GM21526 (cell line): Measurements from ENCODE around the gene SPTB.

Source experiments
- ATAC-seq: cut with Tn5 transposase; IDR thresholded peaks from one replicate; pipeline ENCODE4 v1.9.1; 2021; ENCODE audit warnings: moderate library complexity; ENCODE audit not compliant: unreplicated experiment, low FRiP score

Gene SPTB

DNA sequence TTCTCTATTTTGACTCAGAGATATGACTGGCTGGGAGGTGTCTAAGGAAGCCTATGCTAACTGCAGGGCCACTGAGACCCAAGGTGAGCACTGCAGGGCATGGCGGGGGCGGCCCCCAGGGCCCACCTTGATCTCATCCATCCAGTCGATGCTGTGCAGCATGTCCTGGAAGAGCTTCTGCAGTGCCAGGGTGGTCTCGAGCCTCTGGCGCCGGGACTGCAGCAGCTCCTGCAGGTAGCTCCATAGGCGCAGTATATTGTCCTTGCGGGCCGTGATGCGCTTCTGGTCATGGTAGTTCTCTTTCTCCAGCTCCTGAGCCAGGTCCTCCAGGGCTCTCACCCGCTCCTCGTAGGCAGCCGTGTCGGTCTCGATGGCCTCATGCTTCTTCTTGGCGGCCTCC lies 84.5 kb downstream of the SPTB start:
- no peak for ATAC-seq

DNA sequence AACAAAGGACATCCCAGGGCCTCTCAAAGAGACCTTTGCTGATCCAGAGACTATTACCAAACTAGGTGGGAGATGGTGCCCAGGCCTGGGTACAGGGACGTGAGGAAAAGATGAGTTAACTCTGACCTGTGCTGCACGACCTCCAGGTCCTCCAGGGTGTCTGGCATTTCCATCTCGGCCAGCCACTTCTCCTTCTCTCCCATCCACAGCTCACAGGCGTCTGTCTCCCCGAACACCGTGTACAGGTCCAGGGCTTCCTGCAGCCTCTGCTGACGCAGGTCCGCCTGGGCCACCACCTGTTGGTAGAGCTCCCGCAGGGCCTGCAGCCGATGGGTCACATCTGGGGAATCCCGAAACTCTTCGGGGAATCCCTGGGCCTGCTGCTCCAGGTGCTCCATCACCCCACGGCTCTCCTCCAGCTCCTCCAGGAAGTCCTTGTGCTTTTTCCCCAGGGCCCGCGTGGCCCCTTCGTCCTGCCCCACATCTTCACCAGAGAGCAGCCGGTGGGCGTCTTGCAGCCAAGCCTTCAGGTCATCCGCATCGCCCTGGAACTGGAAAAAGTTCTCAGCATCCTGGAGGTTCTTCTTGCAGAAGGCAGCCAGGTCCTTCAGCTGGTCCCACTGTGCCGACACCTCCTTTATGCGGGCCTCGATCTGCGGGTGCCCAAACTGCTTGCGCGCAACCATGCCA lies 86.7 kb downstream of the SPTB start:
- no peak for ATAC-seq

DNA sequence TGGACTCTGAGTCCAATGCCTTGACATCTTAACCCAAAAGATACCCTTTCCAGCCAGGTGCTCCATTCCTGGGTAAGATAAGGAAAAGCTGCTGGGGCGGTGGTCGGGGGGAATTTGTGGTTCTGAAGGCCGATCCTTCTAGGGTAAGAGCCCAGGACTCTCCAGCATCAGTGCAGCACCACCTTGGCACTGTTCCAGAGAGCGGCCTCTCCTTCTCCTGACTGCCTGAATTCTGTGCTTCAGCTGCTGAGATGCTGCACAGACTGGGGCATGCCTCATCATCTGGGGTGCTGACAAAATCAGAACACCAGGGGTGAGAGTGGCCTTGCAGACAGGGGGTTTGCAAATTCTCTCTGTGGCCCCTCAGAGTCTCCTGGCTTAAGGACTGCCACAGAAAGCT lies 87.5 kb downstream of the SPTB start:
- no peak for ATAC-seq

DNA sequence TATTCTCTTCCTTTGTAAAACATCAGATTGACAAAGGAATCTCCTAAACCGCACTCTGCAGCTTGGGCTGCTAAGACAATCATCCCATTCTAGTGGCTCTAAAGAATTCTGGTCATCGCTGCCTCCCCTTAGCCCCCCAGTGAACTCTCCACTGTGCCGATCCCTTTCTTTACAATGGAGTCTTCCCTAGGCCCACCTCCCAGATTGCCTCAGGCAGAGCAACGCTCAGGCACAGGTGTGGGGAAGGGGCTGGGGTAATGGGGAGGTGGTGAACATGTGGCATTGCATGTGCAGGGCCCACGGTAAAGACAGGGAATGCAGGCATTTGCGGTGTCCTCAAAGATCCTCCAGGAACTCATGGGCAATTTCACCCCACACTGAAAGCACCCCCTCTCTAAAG lies 89.2 kb downstream of the SPTB start:
- ATAC-seq, result no peak

DNA sequence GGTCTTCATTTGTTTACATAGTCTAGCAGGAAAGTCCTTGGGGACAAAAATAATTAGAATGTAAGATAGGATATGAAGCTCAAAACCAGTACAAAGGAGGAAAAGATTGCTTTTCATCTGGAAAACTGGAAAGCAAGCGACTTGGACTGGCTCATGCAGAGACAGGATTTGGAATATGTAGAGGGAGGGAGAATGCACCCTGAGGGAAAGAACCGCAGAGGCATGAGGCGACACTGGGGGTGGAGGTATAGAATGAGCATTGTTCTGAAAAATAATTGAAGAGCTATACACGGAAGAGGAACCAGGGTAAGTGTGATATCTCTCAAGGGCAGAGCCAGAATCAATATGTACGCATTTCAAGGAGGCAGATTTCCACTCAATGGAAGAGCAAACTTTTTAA lies 90.0 kb downstream of the SPTB start:
- ATAC-seq, result no peak

DNA sequence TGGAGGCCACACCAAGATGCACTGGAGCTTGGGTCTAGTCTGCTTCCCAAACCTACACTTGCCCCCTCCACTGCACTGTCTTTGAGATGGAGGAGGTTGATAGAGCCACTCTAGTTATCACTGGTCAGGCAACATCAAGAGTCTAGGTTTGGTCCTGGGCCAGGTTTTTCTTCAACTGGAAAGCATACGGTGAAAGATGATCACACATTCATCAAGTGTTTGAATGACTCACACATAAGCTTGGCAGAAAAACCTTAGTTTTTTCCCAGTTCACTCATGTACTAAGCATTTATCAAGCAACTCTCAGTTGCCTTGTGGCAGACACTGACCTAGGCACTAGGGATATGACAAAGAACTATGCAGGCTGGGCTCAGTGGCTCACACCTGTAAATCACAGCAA lies 91.0 kb downstream of the SPTB start:
- no peak for ATAC-seq

DNA sequence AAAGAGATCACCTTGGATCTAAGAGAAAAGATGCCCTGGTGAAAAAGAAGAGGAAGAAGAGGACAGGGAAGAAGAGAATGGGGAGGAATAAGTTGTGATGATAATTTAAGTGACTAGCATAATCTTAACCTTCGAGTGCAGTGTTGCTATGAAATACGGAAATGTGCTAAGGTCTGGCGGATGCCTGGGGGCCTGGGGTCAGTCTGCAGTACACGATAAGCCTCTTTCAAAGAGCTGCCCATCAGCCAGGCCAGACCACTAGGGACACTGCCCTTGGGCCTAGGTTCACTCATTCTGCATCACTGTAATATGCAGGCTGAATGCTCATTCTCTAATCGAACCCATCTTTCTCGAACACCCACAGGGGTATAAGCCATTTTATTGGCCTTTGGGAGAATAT lies 92.1 kb downstream of the SPTB start:
- ATAC-seq, result no peak

DNA sequence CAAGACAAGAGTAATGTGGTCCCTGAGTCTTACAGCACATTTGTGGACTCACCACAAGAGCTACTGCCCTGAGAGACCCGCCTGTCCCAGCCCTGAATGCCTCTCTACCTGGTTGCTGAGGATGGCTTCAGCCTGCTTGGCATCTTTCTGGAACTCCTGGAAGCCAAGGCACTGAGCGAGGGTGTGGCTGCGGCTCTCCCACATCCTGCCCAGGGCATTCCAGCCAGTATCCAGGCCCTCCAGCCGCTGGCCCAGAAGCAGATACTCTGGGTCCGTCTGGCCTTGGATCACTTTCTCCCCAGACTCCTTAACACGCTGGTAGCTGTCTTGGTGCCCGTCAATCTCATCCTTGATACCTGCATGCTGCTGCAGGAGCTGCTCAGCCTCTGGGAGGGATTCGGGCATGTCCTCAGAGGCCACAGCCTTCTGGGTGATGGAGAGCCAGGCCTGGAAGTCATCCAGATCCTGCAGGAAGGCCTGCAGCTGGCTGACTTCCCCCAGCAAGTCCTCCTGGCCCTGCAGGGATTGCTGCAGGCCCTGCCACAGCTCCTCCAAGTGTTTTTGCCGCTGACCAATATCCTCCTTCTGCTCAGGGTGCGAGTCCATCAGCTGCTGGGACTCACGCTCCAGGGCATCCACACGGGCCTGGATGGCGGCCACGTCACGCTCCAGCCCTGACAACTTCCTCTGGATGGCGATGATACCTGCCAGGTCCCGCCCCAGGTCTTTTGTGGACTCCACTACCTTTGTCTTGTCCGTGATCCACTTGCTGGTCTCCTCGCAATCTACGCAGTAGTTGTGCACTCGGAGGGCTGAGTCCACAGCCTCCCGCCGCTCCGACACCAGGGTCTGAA lies 93.2 kb downstream of the SPTB start:
- no peak for ATAC-seq

DNA sequence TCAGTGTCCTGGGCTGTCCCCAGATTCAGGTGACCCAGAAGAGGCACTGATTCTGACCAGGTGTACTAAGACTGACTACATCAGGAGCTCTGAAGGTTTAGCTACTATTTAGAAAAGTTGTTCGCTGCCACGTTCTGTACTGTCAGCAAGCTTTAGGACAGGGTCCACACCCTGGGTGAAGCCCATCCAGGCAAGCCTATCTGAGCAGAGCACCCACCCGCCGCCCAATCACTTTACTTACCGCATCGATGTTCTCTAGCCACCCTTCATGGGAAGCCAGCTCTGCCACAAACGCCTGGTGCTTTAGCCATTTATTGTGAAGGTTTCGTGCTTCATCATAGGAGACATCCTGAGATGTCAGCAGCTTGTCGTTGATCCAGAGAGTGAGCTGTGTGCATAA lies 95.7 kb downstream of the SPTB start:
- no peak for ATAC-seq

DNA sequence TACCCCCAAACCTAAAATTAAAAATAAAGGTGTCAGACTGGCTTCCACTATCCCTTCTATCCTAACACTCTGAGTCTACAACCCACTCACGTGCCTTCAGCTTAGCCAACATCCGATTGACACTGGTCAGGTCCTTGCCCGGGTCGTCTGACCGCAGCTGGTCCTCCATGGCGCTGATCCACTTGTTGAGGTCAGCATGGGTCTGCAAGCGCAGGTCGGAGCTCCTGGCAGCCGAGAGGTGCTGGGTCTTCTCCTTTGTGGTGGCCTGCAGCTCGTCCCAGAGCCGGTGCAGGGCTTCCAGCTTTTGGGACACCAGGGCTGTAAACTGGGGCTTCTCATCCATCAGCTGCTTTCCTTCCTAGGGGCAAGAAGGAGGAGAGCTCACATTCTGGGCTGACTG lies 97.5 kb downstream of the SPTB start:
- ATAC-seq, result no peak

DNA sequence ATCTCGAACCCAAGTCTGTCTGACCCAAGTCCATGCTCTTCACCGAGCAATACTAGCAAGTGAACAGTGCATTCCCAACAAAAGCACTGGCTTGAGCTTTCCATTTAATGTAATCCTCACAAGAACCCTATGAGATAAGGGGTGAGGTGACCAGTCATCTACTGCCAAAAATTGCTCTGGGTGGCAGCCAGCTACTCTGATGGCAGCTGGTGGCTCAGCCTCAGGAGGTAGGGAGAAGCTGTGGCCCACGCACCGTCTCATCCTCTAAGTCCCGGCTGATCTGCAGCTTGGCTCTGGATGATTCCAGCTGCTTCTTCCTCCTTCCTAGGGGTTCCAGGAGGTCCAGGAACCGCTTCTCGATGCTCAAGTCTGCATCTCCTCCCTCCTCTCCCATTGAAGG lies 100.2 kb downstream of the SPTB start:
- ATAC-seq, result no peak

DNA sequence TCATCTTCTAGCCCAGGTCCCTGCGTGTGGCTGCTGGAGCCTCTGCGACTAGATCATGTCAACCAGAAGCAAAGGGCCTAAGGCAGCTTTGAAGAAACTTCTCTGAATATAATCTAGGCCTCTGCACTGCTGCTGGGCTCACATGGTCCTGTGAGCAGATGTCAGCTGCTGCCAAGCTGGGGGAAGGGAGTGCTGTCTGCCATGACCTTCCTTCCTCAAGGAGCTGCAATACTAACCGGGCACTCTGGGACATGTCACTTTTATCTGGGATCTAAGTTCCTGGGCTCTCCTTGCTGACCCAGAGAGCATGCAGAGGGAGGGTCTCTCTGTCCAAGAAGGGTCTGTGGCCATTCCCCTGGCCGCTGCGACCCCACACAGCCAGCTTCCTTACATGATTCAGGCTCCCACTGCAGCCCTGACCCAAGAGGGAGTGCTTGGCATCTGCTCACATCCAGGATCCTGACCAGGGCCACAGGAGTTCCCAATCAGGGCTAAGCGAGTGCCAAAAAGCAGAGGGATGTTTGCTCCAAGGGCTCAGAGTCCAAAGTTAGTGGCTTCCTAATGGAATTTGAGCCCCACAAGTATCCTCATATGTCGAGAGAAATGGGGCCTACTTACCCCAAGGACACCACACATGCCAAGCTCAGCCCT lies 101.5 kb downstream of the SPTB start:
- ATAC-seq, result no peak

DNA sequence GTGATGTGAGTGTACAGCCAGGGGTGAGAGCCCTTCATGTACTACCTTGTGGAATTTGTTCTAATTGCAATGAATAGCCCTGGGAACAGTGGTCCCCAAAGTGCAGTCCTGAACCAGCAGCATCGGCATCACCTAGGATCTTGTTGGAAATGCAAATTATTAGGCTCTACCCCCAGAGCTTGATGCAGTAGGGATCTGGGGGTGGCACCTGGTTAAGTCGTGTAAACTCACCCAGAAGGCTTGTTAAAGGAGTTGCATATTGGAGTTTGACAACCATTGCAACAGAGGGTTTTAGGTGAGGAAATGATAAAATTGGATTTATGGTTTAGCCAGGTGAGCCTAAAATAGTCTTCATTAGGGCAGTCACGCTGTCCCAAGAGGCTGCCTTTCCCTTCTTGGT lies 102.2 kb downstream of the SPTB start:
- ATAC-seq, result no peak

DNA sequence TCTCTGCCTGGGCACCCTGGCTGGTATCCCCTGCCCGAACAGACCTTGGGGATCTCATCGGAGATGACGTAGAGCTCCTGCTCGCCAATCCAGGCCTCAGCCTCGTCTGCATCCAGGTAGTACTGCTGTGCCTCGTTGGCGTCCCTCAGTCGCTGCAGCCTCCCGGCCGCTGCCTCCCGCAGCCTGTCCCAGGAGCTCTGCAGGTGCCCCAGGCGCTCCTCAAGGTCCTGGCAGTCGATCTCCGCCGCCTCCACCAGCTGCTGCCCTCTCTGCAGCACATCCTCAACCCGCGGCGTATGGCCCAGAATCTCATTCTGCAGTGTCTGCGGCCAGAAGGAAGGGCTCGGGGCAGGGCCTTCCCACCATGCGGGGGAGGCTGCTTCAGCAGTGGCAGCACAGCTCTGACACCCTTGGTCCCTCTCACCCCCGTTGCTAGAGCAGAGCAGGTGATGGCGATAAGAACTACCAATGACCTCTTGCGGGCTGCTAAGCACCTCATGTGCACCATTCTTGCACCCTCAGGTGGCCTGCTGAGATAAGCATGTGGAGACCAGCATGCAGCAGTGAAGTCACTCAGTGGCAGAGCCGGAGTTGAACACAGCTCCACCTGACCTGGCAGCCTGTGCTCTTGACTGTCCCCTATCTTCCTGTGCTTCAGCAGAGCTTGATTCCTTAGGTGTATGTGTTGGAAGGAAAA lies 104.5 kb downstream of the SPTB start:
- no peak for ATAC-seq

DNA sequence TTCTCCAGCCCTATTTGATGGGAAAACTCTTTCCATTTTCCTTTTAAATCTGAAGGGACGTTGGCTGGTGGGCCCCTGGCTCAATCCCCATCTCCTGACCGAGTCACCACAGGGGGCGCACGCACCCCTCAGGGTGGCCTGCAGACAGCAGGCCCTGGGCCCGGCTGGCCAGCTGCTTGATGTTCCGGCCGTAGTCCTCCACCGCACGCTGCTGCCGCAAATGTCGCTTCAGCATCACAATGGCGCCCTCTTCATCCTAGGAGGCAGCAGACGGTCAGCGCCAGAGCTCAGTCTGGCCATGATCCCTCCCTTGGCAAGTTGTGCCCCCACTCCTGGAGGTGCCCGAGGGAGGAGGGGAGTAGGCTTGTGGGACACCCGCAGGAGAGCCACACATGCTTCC lies 105.4 kb downstream of the SPTB start:
- ATAC-seq, result no peak

DNA sequence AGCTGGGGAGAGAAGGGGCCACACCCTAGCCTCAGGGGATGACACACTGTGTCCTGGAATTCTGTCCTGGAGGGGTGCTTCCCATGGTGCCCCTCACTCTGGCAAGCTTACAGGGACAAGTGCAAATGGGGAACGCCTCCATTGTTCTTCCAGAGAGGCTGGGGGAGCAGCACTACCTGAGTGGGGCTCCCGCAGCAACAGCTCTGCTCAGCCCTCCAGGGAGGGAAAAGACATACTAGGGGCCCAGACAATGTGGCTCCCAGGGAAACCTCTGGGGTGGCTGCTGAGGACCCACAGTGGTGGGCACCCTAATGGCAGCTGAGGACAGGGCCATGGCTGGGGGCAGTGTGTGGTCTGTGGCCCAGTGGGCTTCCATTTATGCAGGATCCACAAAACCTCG lies 106.1 kb downstream of the SPTB start:
- no peak for ATAC-seq

DNA sequence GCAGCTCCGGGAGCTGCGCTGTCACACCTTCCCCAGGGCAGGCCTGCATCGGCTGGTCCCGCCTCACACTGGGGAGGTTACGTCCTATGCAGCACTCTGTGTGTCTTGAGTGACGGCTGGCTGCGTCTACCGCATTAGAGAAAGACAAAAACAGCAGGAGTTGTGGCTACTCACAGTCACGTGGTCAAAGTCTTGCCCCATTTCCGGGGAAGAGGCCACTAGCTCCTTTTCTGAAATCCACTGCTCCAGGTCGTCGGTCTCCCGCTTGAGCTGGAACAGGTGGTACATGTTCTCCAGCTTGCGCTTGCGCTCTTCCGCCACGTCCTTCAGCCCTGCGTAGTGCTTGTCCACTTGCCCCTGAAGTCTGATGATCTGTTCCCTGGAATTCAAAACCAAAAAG lies 106.7 kb downstream of the SPTB start:
- no peak for ATAC-seq

DNA sequence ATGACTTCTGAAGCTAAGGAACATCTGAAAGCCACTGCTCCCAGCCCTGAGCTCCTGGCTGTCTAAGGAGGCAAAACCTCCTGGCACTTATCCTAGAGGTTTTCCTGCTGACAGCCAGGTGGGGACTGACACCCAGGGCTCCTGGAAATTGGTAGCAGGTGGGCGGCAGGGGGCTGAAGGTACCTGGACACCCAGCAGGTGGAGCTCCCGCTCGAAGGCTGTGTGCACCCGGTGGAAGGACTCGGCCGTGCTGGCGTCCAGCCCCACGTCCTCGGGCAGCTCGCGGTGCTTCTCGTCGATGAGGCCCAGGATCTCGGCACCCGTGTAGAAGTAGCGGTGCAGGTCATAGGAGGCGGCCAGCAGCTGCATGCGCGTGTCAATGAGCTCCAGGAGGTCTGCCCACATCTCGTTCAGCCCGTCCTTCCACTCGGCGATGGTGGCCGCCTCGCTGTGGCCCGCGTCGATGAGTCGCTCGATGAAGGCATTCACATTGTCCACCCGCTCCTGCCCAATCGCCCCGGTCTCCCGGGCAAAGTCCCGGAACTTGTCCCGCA lies 107.2 kb downstream of the SPTB start:
- ATAC-seq, result no peak

DNA sequence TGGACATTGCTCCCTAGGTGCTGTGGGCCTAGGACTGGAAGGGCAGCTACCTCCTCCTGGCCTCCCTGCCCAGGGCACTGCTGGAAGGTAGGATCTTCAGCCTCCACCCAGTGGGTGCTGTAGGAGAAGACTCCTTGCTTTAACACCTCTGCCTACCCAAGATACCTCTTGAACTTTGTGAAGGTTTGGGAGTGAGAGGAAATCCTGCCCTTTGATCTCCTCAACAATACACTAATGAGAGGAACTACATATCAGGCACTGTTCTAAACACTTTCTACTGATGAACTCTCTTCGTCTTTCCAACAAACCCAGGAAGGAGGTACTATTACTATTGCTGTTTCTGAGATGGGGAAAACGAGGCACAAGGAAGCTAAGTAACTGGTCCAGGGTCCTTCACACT lies 108.5 kb downstream of the SPTB start:
- no peak for ATAC-seq

DNA sequence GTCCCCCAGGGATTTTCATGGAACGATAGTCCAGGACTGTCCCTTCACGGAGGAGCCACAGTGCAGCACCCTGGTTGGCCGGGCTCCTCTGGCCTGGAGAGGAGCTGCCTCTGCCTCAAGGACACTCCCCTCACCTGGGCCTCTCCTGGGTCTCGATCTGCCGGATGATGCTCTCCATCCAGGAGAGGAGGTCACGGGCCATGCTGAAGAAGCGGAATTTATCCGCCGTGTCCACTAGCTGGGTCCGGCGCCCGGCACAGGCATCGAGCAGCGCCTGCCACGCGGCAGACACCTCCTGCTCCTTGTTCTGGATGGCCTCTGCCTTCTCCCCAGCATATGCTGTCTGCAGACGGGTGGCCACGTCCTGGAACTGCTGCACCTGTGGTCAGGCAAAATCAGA lies 109.0 kb downstream of the SPTB start:
- no peak for ATAC-seq
